HG02870 (cell line): ENCODE results near the gene PDZD11.
"Not testable (repeated sequence)": the region's sequence is repeated elsewhere in the genome, so short reads cannot be mapped to it uniquely, and the experiment has no call there.

Experiments
- ATAC-seq: cut with Tn5 transposase; IDR thresholded peaks from one replicate; pipeline ENCODE4 v1.9.1; 2021; ENCODE audit warnings: mild to moderate bottlenecking, moderate library complexity; ENCODE audit not compliant: unreplicated experiment

The PDZD11 gene

GRCh38 chrX:70257423-70258288, 32.1 kb downstream of the PDZD11 start:
- ATAC-seq = no peak

GRCh38 chrX:70255452-70255851, 34.3 kb downstream of the PDZD11 start:
- ATAC-seq = no peak

- ATAC-seq = no peak
Observed at GRCh38 chrX:70254909-70255308, 34.8 kb downstream of the PDZD11 start.

- no peak for ATAC-seq
Observed at GRCh38 chrX:70254063-70254400, 35.7 kb downstream of the PDZD11 start.

- ATAC-seq = no peak
Observed at GRCh38 chrX:70253377-70254062, 36.2 kb downstream of the PDZD11 start.

- ATAC-seq = no peak
Observed at GRCh38 chrX:70252491-70252890, 37.2 kb downstream of the PDZD11 start.

GRCh38 chrX:70247252-70247651, 42.5 kb downstream of the PDZD11 start:
- ATAC-seq = no peak

- no peak for ATAC-seq
Observed at GRCh38 chrX:70244881-70245280, 44.8 kb downstream of the PDZD11 start.

GRCh38 chrX:70243601-70244000, 46.1 kb downstream of the PDZD11 start:
- not testable (repeated sequence) for ATAC-seq

- ATAC-seq = no peak
Observed at GRCh38 chrX:70241501-70241900, 48.2 kb downstream of the PDZD11 start.

GRCh38 chrX:70240751-70241150, 49.0 kb downstream of the PDZD11 start:
- no peak for ATAC-seq
